Measurements from ENCODE around the gene AFAP1L1.
"Not testable (repeated sequence)": the region's sequence is repeated elsewhere in the genome, so short reads cannot be mapped to it uniquely, and the experiment has no call there.

AFAP1L1 gene

GRCh38 chr5:149271195-149271715 is 404 bp upstream of the AFAP1L1 start:
- TF ChIP-seq POU6F1 (CRISPR knock-in tag; IDR thresholded peaks at IDR 0.05; ENCODE audit: borderline replicate concordance, low read depth) (no peak), GLIS3 (CRISPR knock-in tag; IDR thresholded peaks at IDR 0.05) (no peak), OSR1 (CRISPR knock-in tag; IDR thresholded peaks at IDR 0.05) (no peak), ARNTL (CRISPR knock-in tag; IDR thresholded peaks at IDR 0.05; ENCODE audit: borderline replicate concordance, low read depth) (no peak), ESRRG (CRISPR knock-in tag; IDR thresholded peaks at IDR 0.05) (no peak), ZFP3 (CRISPR knock-in tag; IDR thresholded peaks at IDR 0.05) (no peak), TCF4 (CRISPR knock-in tag; IDR thresholded peaks at IDR 0.05; ENCODE audit: borderline replicate concordance) (no peak), CSRNP3 (CRISPR knock-in tag; IDR thresholded peaks at IDR 0.05) (no peak), SNAI2 (CRISPR knock-in tag; IDR thresholded peaks at IDR 0.05) (no peak), PATZ1 (CRISPR knock-in tag; IDR thresholded peaks at IDR 0.05; ENCODE audit: borderline replicate concordance) (no peak), BACH2 (CRISPR knock-in tag; IDR thresholded peaks at IDR 0.05; ENCODE audit: borderline replicate concordance) (no peak), ZNF8 (CRISPR knock-in tag; IDR thresholded peaks at IDR 0.05) (no peak), PPARA (CRISPR knock-in tag; IDR thresholded peaks at IDR 0.05; ENCODE audit: borderline replicate concordance) (no peak), CREB5 (CRISPR knock-in tag; IDR thresholded peaks at IDR 0.05; ENCODE audit: low read depth) (no peak), ZFP30 (CRISPR knock-in tag; IDR thresholded peaks at IDR 0.05) (no peak), ZC3H10 (CRISPR knock-in tag; IDR thresholded peaks at IDR 0.05) (no peak), CSDC2 (CRISPR knock-in tag; IDR thresholded peaks at IDR 0.05) (no peak), TOX (CRISPR knock-in tag; IDR thresholded peaks at IDR 0.05; ENCODE audit: borderline replicate concordance) (no peak)
- no peak; the same call in 2 of the 3 replicates for ATAC-seq

- ATAC-seq: not testable (repeated sequence)
Observed at GRCh38 chr5:149272781-149273180, 1.1 kb downstream of the AFAP1L1 start.

GRCh38 chr5:149273237-149273636 is 1.6 kb downstream of the AFAP1L1 start:
- TF ChIP-seq TSHZ2 (CRISPR knock-in tag; IDR thresholded peaks at IDR 0.05) (no peak), POU6F1 (CRISPR knock-in tag; IDR thresholded peaks at IDR 0.05; ENCODE audit: borderline replicate concordance, low read depth) (no peak), ARNTL (CRISPR knock-in tag; IDR thresholded peaks at IDR 0.05; ENCODE audit: borderline replicate concordance, low read depth) (no peak), ZFP30 (CRISPR knock-in tag; IDR thresholded peaks at IDR 0.05) (no peak), ZNF565 (CRISPR knock-in tag; conservative IDR thresholded peaks at IDR 0.05; ENCODE audit: low read depth) (no peak), GLIS3 (CRISPR knock-in tag; IDR thresholded peaks at IDR 0.05) (no peak), BACH2 (CRISPR knock-in tag; IDR thresholded peaks at IDR 0.05; ENCODE audit: borderline replicate concordance) (no peak), ZFP3 (CRISPR knock-in tag; IDR thresholded peaks at IDR 0.05) (no peak)
- ATAC-seq: no peak
